ENCODE data around the gene PDSS2.
"Not testable (repeated sequence)": the region's sequence is repeated elsewhere in the genome, so short reads cannot be mapped to it uniquely, and the experiment has no call there.

Gene PDSS2

DNA sequence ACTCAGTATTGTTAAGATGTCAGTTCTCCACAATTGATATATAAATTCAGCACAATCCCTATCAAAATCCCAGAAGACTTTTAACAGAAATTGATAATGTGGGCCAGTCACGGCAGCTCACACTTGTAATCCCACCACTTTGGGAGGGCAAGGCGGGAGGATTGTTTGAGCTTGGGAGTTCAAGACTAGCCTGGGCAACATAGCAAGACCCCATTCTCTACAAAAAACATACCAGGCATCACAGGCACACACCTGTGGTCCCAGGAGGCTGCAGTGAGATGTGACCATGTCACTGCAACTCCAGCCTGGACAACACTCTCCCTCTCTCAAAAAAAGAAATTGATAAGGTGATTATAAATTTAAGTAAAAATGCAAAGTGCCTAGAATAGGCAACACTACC, 90.9 kb downstream of the PDSS2 start:
- no peak for DNase-seq (ENCODE audit: low read depth in 2 of 2, low spot score in 1 of 2)

DNA sequence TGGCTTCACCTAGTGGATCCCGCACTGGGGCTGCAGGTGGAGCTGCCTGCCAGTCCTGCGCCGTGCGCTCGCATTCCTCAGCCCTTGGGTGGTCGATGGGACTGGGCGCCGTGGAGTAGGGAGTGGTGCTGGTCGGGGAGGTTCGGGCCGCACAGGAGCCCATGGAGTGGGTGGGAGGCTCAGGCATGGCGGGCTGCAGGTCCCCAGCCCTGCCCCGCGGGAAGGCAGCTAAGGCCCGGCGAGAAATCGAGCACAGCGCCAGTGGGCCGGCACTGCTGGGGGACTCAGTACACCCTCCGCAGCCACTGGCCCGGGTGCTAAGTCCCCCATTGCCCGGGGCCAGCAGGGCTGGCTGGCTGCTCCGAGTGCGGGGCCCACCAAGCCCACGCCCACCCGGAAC, 95.2 kb downstream of the PDSS2 start:
- DNase-seq (ENCODE audit: low read depth in 2 of 2, low spot score in 1 of 2) = not testable (repeated sequence)

DNA sequence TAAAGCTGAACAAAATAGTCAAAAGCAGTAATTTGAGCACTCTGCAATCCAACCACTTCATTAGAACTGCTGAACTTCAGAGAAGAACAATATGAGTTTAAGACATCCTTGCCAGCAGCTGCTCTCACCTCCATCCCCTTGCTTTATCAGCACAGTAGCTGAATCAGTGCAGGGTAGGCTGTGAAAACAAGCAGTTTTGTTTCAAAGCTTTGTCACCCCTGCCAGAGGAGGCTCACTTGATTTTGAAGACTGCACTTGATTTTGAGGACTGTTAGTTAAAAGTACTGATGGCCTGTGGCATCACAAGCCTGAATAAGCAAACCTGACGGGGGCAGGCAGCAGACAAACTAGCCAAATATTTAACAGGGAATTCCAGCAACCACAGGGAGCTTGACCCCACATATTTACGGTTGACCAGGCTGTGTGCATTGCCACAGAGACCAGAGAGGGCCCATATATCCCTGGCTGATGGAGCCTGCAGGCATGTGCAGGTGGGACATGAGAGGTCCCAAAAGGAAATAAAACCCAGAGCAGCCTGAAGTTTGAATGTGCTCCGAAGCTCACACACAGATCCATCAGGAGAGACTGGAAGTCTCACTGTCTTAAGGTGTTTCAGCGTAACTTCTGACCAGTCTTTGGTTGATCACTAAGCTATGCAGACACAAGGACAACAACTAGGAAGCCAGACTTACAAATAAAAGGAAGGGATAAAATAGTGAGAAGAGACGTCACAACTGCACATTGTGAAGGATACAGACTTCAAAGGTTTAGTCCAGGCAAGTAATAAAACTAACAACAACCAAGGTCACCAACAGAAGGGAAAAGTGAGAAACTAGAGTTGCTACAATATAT, 97.4 kb downstream of the PDSS2 start:
- no peak for DNase-seq (ENCODE audit: low read depth in 2 of 2, low spot score in 1 of 2)

DNA sequence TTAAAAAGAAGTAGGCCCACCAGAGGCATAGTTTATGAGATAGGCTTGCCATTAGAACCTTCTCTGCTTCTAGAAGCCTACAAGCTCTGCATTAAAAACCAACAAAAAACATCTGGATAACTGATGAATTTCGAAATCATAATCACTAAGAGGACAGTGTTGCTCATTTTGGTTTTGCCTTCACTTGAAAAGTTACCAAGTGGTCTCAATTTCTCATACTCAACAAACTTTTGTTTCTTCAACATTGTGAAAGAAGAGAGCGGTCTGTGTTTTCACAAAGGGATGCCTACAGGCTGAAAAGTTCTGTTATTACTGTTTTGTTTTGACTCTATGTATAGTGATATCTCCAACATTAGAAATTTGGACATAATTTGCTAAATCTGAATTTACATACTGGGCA, 98.9 kb downstream of the PDSS2 start:
- DNase-seq (ENCODE audit: low read depth in 2 of 2, low spot score in 1 of 2) = no peak

DNA sequence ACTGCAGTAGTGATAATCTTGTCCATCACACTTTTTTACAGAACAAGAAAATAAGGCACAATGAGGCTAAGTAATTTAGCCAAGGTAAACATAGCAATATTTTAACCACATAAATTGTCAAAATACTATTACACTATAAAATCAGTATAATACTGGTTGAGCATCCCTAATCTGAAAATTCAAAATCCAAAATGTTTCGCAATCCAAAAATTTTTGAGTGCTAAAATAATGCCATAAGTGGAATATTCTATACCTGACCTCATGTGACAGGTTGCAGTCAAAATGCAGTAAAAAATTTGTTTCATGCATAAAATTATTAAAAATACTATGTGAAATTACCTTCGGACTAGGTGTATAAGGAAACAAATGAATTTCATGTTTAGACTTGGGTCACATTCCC, 101.5 kb downstream of the PDSS2 start:
- DNase-seq (ENCODE audit: low read depth in 2 of 2, low spot score in 1 of 2) = no peak

DNA sequence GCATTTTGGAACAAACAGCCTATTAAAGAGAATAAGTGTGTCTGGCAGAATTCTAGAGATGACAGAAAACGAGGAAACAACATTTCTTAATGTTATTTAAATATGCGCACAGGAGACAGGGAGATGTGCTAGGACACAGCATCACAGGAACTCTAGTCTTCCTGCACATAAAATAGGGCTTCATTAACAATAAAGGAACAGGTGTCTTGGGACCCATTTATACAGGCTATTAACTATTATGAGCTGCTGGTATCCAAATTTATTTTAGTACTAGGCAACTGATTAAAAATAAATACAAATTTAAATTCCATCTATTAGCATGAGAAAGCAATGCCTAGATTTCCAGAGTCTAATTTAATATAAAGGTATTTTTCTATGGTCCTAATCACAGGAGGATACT, 102.3 kb downstream of the PDSS2 start:
- no peak for DNase-seq (ENCODE audit: low read depth in 2 of 2, low spot score in 1 of 2)

DNA sequence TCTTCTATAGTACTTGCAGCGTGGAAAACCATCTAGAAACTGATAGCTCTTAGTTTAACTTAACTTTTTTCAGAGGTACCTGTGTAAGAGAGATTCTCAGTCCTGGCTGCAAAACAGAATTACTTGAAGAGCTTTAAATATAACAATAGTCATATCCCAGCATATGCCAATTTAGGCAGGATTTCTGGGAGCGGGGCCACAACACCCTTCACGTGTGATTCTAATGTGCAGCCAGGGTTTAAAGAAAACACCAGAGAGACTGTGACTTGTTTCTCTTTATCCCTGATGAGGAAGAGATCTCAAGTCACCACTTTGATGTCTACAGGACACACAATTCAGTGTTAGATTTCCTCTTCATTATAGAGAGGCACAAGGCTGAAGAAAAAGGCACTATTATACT, 103.7 kb downstream of the PDSS2 start:
- DNase-seq (ENCODE audit: low read depth in 2 of 2, low spot score in 1 of 2) = no peak

DNA sequence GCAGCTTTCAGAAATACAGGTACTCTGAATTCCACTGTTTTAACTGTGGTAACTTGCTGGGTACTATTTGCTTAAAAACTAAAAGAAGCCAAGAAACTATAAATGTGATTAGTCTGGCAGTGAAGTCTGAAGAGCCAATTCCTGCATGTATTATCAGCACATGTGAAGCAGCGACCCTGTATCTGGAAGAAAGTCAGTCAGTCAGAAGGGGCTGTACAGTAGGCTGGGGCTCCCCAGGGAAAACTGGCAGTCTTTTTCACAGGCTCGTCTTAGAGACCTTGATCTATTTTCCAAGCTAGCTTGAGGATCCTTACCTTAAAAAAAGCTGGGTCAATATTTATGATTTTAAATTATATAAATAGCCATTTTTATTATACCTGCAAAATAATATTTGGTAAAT, 104.9 kb downstream of the PDSS2 start:
- DNase-seq (ENCODE audit: low read depth in 2 of 2, low spot score in 1 of 2) = no peak

DNA sequence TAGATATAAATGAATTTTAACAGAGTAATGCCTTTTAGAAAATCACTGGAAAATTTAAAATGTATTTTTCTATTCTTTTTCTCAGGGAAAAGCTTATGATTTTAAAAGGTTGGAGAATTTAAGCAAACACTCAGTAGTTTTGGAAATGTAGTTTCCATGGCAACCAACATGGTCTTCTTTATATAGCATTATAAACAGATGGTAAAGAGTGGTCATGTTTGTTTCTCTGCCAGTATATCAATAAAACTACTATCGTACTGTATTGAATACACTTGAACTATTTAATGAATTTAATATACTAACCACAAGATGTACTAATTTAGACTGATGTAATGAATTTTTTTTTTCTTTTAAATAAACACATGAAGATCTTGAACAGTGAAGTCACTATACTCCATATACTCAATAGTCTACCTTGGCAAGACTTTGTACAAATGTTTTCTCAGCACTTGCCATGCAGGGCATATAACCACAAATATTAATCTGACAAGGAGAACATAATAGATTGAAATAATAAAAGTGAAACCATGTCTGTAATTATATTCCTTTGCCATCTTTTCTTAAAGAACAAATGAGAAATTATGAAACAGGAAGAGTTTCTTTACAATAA, 105.5 kb downstream of the PDSS2 start:
- DNase-seq (ENCODE audit: low read depth in 2 of 2, low spot score in 1 of 2) = no peak

DNA sequence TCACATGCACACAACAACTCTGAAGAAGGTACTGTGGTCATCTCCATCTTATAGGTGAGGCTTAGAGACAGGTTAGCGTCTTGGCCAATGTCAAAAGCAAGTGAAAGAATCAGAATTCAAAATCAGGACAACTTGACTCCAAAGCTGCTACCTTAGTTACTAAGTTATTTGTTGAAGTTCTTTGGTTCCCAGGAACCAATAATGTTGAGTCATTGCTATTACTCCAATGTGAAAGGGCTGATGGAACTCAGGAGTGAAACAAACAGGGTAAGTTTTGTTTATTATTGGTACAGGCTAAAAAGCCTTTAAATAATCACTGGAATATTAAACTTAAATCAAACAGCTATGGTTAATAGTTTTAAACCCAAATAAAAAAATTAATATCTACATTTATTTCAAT, 111.1 kb downstream of the PDSS2 start:
- no peak for DNase-seq (ENCODE audit: low read depth in 2 of 2, low spot score in 1 of 2)

DNA sequence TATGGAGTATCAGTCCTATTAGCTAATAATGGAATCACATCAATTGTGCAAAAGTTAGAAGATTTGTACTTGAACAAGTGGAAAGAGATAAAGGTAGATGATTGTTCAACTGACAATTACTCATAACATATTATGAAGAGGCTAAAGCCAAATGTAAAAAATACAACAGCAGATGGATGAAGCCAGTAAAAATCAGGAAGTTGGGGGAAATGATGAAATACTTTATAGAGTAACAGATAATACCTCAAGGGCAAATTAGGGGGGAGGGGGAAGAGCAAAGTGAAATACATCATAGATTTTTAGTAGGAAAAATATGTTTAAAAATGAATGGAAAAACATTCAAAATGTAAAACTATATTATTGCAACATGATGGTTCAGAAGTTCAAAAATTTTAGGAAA, 114.0 kb downstream of the PDSS2 start:
- no peak for DNase-seq (ENCODE audit: low read depth in 2 of 2, low spot score in 1 of 2)

DNA sequence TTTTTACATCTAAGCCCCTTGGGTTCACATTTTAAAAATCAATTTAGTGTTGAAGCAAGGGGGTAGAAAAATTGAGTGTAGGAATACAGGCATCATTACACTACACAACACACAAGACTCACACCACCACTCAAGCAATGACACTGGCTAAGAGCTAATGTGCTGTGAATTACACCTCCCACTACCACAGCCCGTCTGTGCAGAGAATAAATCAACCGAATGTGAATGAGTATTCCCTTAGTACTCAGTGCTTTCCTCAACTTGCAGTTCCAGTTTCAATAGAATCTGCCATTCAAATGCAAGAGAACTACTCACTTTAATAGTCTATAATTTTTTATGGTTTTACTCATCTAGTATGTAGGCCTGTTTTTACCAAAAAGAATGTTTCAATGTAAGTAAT, 114.4 kb downstream of the PDSS2 start:
- DNase-seq (ENCODE audit: low read depth in 2 of 2, low spot score in 1 of 2) = no peak

DNA sequence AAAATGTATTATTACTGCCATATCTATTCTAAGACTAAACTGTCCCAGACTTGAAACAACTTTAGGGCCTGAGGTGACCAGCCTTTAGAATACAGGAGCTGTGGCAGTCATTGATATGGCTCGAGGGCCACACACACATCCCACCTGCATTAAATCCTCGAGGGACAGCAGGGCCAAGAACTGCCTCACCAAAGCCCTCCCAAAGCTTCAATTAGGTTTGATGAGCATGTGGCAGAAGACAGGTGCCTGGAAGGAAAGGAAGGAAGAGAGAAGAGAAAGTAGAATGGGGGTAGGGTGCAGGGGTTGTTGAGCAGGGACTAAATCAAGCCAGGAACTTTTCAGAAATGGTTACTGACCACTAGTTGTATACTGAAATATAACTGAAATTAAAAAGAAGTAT, 115.0 kb downstream of the PDSS2 start:
- no peak for DNase-seq (ENCODE audit: low read depth in 2 of 2, low spot score in 1 of 2)

DNA sequence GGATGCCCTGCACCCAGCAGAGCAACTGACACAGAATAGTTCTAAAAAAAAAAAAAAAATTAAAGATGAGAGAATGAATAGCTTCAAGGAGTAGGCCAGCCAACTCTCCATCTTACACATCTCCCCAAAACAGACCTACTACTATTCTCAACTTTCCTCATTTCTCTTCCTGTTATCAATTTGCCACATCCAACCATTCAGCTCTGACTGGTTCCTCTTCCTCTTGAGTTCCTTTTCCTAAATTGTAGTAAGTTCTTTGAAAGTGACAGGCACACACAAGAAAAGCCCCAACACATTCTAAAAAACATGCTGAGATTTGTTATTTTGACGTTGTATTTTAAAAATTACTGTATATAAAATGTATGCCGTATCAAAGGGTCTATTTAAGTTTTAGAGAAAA, 117.2 kb downstream of the PDSS2 start:
- no peak for DNase-seq (ENCODE audit: low read depth in 2 of 2, low spot score in 1 of 2)

DNA sequence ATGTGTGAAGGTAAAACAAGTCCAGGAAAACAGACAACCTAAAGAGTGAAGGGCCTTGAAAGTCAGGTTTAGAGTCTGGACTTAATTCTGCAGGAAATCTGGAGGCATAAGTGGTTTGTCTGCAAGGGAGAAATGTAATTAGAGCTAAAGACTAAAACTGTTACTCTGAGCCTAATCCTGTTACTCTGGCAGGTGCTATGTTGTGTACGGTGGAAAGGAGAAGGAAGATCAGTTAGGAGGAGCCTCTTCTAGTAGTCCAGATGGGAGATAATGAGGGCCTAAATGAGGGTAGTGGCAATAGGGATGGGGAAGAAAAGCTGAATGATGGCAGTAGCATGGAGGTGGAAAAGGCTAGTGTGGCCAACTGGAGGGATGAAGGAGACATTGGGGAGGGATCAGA, 118.5 kb downstream of the PDSS2 start:
- DNase-seq (ENCODE audit: low read depth in 2 of 2, low spot score in 1 of 2) = no peak

DNA sequence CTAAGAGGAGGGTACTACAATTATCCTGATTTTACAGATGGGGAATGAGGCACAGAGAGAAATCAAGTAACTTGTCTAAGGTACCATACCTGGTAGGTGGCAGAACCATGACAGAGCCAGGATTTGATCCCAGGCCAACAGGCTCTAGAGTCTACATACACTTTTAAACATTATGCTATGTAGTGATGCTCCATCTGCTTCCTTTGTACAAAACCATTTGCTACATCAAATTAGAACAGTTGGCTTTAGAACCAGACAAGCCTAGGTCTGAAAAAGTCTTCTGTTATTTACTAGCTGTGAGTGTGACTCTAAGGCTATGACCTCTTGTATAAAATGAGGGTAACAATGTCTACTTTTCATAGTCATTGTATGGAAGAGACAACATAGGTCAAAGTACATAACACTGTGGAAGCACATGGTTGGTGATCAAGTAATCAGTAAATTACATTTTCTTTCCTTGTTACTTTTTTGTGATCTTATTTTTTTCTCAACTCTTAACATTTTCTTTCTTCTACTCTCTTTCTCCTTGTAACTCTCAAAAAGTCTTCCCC, 122.1 kb downstream of the PDSS2 start:
- no peak for DNase-seq (ENCODE audit: low read depth in 2 of 2, low spot score in 1 of 2)

DNA sequence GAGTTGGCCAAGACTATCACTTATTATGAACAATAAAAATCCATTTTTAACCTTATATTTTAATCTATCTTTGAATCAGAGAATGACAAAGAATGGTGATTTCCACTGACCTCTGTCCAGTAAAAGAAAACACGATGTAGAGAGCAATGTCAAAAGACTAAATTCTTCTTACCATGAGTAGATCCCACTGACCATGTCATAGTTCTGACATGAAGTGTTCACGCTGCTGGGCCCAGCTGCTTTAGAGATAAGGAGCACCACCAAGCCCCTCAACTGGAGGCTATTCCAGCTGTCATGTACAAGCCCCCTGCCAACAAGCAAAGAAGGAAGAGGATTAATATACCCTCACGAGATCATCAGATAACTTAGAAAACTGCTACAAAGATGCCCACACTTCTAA, 125.3 kb downstream of the PDSS2 start:
- DNase-seq (ENCODE audit: low read depth in 2 of 2, low spot score in 1 of 2) = no peak

DNA sequence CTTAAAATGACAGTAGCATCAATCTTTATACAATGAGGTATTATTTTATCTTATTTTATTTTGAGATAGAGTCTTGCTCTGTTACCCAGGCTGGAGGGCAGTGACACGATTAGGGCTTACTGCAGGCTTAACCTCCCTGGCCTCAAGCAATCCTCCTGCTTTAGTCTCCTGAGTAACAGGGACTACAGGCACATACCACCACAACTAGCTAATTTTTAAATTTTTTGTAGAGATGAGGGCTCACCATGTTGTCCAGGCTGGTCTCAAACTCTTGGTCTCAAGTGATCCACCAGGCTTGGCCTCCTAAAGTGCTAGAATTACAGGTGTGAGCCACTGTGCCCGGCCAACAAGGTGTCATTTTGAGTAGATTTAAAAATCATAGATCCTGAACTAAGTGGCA, 125.9 kb downstream of the PDSS2 start:
- DNase-seq (ENCODE audit: low read depth in 2 of 2, low spot score in 1 of 2) = no peak

DNA sequence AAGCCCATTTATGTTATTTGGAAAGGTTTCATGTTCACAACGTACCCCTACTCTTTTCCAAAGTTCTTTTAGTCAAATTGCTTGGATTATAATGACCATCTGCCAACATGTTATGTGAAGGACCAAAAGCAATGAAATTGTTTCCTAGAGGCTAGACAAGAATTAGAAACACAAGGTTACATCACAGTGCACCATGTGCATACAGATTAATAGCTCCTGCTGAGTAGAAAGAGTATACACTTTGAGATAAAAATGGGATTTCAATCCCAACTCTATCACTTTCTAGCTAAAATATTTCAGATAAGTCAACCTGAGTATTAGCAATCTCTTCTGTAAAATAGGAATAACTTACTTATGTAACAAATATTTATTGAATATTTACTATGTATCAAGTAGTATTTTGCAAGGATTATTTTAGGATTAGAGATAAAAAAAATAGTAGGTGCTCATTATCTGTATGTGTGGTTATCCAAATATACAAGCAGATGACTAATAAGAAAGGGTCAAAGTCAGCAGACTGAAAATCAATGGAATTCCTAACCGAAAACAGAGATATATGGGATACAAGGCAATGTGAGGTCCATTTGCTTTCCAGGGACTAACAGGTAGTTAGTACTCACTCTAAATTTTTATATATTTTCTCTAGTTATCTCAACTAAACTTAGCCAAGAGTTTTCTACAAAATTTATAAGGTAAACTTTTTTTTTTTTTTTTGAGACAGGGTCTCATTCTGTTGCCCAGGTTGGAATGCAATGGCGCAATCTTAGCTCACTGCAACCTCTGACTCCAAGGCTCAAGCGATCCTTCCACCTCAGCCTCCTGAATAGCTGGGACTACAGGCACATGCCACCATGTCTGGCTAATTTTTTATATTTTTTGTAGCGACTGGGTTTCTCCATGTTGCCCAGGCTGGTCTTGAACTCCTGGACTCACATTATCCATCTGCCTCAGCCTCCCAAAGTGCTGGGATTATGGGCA, 127.7 kb downstream of the PDSS2 start:
- DNase-seq (ENCODE audit: low read depth in 2 of 2, low spot score in 1 of 2) = no peak

DNA sequence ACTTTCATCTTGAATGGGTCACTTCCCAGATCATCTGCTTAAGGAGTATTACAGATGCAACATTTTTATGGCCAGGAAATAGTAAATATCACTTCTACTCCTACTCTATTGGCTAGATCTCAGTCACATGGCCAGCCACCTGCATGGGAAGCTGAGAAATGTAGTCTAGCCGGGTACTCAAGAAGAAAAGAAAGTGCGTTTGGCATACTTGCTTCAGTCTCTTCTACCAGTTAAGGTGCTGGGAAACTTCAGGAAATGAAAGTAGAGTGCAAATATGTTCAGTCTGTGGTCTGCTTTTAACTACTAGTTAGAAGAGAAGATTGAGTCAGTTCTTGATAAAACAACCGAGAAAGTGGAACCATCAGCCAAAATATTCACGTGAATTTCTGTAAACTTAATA, 129.2 kb downstream of the PDSS2 start:
- DNase-seq (ENCODE audit: low read depth in 2 of 2, low spot score in 1 of 2) = no peak

DNA sequence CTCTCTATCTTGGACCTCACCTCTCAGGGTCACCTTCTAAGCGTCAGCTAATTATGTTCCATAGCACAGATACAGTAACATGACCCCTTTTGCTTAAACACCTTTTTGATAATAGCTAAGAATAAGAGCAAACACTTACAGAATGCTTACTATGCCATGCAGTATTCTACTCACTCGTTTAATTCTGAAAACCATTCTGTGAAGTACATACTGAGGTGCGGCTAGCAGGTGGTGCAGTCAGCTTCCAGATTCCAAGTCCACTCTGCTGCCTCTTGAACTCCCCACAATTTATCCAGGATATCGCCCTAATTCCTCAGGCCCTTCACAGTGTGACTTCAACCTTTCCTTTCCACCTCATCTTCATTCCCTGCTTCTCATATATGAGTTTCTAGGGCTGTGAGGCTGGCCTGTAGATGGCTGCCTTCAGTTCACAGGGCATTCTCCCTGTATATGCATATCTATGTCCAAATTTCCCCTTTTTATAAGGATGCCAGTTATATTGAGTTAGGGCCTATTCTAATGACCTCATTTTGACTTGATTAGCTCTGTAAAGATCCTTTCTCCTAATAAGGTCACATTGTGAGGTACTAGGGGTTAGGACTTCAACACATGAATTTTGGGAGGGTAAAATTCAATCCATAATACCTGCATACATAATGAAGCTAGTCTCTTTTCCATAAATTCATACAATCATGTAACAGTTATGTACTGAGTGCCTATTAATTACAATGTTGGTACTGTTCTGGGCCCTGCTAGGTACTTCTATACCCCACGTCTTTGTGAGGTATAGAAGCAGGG, 130.1 kb downstream of the PDSS2 start:
- DNase-seq (ENCODE audit: low read depth in 2 of 2, low spot score in 1 of 2) = no peak
